SK-N-MC (cell line): ENCODE data around the gene PLPP4.

Experiments used
- DNase-seq: peaks from one replicate; pipeline ENCODE4 v3.0.0-alpha.2; 2011; ENCODE audit warnings: low read depth, low spot score
- H3K27ac ChIP-seq: fragments of 200-600 bp; sonication (generic); 2 replicates; pipeline ENCODE4 v1.5.1; 2016; ENCODE audit warnings: mixed run types
- H3K36me3 ChIP-seq: fragments of 200-600 bp; sonication (generic); 2 replicates; pipeline ENCODE4 v1.6.1; 2017; ENCODE audit warnings: antibody characterized with exemption, low read length, mixed read lengths; ENCODE audit not compliant: insufficient read depth
- H3K4me3 ChIP-seq: fragments of 200-600 bp; sonication (generic); 2 replicates; pipeline ENCODE4 v1.5.1; 2016
- H3K9ac ChIP-seq: fragments of 200-600 bp; sonication (generic); 2 replicates; pipeline ENCODE4 v1.8.0; 2017; ENCODE audit warnings: mixed run types, mixed read lengths; ENCODE audit not compliant: insufficient read length
- H3K9me3 ChIP-seq: fragments of 200-600 bp; sonication (generic); 2 replicates; pipeline ENCODE4 v1.6.1; 2017; ENCODE audit warnings: low read depth, mild to moderate bottlenecking, antibody characterized with exemption, low read length, moderate library complexity, mixed read lengths
- EZH2 ChIP-seq: fragments of 200-600 bp; sonication (generic); IDR thresholded peaks from one replicate; pipeline ENCODE4 v1.6.1; 2017; ENCODE audit warnings: antibody characterized with exemption
- FOXP2 ChIP-seq: optimal IDR thresholded peaks from 2 replicates; pipeline ENCODE3; 2011; ENCODE audit warnings: mild to moderate bottlenecking, moderate library complexity; ENCODE audit not compliant: insufficient read depth; ENCODE audit errors: extremely low read length, control extremely low read depth
- POLR2AphosphoS5 ChIP-seq: IDR thresholded peaks from 2 replicates; pipeline ENCODE4 v1.6.1; 2012; ENCODE audit warnings: mild to moderate bottlenecking, low read depth, low read length, borderline replicate concordance

Gene PLPP4

DNA sequence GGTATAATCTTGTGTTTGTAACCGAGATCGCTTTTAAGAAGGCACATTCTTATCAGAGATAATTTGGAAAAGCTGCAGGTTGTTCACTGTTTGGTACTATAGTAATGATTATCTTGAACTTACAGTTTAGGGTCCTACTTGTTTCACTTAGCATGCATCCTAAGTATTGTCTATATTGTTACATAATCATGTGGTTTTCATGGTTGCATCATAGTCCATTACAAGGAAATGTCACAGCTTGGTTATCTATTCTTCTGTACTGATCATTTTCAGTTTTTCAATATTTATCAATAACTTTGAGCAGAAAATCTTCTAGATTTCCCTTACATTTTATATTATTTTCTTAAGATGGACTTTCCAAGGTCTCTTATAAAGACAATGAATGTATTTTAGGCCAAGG is 116.3 kb downstream of the PLPP4 start:
- TF ChIP-seq FOXP2 = no peak
- TF ChIP-seq POLR2AphosphoS5 = no peak
- TF ChIP-seq EZH2 = no peak
- H3K9me3 ChIP-seq = no peaks in the 10 kb centered on the region
- no peak for DNase-seq
- H3K36me3 ChIP-seq = no peaks in the 10 kb centered on the region
- H3K9ac ChIP-seq = no peak overlapping the region
- no peak overlapping the region for H3K27ac ChIP-seq
- H3K4me3 ChIP-seq = no peak overlapping the region

DNA sequence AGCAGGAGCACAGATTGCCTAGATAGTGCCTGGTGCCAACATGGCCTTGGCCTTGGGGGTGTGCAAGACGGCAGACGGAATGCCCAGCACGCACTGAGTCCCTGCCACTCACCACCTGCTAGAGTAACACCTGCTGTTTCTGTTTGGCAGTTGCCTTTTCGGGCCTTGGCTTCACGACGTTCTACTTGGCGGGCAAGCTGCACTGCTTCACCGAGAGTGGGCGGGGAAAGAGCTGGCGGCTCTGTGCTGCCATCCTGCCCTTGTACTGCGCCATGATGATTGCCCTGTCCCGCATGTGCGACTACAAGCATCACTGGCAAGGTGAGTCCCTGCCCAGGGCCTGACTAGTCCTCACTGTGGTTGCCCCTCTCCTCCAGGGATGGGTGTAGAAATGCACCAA is 118.0 kb downstream of the PLPP4 start:
- H3K4me3 ChIP-seq = no peak overlapping the region
- H3K9ac ChIP-seq = no peak overlapping the region
- TF ChIP-seq EZH2 = no peak
- no peak for DNase-seq
- no peak overlapping the region for H3K27ac ChIP-seq
- no peaks in the 10 kb centered on the region for H3K36me3 ChIP-seq
- H3K9me3 ChIP-seq = no peaks in the 10 kb centered on the region

DNA sequence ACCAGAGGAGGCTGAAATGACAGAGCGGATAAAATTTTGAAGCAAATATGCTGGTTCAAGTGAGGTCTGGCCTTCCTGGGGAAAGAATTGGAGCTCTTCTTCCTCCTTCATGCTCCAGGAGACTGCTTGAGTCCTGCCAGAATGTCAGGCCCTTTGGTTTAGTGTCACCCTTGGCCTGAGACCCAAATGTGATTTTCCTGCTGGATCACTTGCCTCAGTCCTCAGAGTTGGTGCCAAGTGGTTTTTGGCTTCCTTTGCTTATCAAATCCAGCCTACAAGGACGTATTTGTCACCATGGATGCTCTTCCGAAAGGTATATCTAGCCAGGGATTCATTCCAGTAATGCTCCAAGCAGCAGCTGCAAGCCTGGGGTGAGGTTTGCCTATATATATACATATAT is 118.4 kb downstream of the PLPP4 start:
- no peaks in the 10 kb centered on the region for H3K9me3 ChIP-seq
- no peak for DNase-seq
- TF ChIP-seq POLR2AphosphoS5 (no peak), FOXP2 (no peak)
- H3K9ac ChIP-seq = no peak overlapping the region
- no peak overlapping the region for H3K4me3 ChIP-seq
- H3K36me3 ChIP-seq = no peaks in the 10 kb centered on the region
- no peak overlapping the region for H3K27ac ChIP-seq

DNA sequence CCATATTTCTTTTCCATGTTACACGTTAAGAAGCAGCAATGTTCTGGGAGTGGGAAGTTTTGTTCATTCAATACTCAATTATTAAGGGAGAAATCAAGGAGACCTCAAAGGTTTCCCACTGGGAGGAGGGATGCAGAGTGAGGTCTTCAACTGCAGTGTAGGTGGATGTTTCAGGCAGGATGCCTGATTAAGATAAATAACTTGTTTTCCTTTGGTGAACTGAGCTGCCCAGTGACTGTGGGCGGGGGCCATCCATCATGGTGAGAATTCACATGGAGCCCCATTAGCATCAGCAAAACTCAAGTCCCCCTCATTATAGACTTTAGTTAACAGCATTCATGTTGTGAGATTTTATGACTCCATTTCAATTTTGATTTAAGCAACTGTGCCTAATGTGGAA is 121.1 kb downstream of the PLPP4 start:
- H3K9me3 ChIP-seq = no peaks in the 10 kb centered on the region
- no peak for DNase-seq
- H3K4me3 ChIP-seq = no peak overlapping the region
- TF ChIP-seq POLR2AphosphoS5 (no peak), EZH2 (no peak), FOXP2 (no peak)
- H3K9ac ChIP-seq = no peak overlapping the region
- H3K27ac ChIP-seq = no peak overlapping the region
- no peaks in the 10 kb centered on the region for H3K36me3 ChIP-seq

DNA sequence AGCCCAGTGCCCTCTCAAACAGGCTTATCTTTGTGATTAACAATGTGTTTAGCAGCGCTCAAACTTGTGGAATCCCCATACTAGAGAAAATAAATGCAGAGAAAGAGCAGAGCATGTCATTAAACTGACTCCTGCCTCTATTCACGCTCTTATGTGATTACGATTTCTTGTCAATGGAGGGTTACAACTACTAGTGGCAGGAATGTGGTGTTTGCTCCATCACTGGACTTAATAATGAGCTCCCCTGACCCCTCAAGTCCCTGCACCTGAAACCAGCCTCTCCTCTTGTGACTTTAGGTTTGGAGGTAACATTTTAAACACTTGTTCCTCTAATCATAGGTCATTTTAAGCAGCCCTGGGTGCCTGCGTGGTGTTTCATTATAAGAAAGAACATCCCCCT is 121.9 kb downstream of the PLPP4 start:
- DNase-seq = no peak
- TF ChIP-seq POLR2AphosphoS5 = no peak
- TF ChIP-seq FOXP2 = no peak
- TF ChIP-seq EZH2 = no peak
- no peaks in the 10 kb centered on the region for H3K9me3 ChIP-seq
- H3K9ac ChIP-seq = no peak overlapping the region
- H3K27ac ChIP-seq = no peak overlapping the region
- no peak overlapping the region for H3K4me3 ChIP-seq
- no peaks in the 10 kb centered on the region for H3K36me3 ChIP-seq

DNA sequence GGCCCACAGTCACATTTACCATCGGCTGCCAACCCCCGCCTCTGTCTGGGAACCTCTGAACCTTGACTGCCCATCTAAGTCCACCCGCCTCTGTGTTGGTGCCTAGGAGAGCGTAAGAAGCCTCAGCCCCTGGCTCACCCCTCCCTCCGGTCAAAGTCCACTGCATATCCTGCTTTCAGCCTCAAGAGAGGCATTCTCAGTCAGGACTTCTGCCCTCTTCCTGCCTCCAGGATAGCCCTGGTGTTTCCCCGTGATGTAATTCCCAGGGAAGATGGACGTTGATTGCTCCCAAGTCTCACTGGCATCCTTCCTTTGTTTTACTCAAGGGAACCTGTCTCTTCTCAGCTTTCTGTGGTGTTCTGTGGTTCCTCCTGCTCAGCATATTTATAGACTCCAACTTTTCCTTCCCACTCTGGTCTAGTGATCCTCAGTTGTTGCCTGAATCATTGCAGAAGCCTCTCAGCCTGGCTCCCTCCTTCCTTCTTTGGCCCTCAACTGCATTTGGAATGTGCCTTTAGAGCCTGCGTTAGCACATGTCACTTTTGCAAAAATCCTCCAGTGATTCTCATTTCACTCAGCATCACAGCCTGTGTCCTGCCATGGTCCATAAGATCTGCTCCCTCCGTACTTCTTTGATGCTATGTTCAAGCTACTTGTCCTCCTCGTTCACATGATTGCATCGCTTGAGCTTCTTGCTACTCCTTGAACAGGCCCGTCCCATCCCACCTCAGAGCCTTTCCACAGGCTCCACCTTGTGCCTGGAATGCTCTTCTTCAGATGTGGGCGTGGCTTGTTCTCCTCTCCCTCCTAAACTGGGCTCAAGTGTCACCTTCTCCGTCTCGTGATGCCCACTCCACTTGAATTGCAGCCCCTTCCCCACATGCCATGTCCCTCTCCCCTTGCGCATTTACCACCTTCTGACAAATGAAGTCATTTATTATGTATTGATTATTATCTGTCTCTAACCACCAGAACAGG is 124.2 kb downstream of the PLPP4 start:
- Histone ChIP-seq H3K4me3 (no peak overlapping the region), H3K27ac (no peak overlapping the region), H3K9me3 (no peaks in the 10 kb centered on the region), H3K9ac (no peak overlapping the region), H3K36me3 (no peaks in the 10 kb centered on the region)
- TF ChIP-seq FOXP2 (no peak), POLR2AphosphoS5 (no peak), EZH2 (no peak)
- no peak for DNase-seq

DNA sequence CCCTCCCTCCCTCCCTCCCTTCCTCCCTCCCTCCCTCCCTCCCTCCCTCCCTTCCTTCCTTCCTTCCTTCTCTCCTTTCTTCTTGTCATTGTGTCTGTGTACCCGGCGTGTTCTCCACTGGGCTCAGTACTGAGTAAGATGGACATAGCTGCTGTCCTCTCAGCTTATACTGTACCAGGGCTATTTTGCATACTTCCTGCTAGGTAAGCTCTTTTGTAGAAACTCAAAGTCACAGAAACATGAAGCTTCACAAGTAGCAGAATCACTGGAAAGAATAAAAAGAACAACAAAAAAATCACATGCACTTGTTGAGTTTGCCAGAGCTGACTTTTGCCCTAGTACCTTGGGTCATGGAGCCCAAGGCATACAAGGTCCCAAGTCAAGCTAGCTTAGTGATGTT is 125.7 kb downstream of the PLPP4 start:
- TF ChIP-seq EZH2 (no peak), POLR2AphosphoS5 (no peak), FOXP2 (no peak)
- Histone ChIP-seq H3K9ac (no peak overlapping the region), H3K36me3 (no peaks in the 10 kb centered on the region), H3K4me3 (no peak overlapping the region), H3K27ac (no peak overlapping the region), H3K9me3 (no peaks in the 10 kb centered on the region)
- DNase-seq = no peak

DNA sequence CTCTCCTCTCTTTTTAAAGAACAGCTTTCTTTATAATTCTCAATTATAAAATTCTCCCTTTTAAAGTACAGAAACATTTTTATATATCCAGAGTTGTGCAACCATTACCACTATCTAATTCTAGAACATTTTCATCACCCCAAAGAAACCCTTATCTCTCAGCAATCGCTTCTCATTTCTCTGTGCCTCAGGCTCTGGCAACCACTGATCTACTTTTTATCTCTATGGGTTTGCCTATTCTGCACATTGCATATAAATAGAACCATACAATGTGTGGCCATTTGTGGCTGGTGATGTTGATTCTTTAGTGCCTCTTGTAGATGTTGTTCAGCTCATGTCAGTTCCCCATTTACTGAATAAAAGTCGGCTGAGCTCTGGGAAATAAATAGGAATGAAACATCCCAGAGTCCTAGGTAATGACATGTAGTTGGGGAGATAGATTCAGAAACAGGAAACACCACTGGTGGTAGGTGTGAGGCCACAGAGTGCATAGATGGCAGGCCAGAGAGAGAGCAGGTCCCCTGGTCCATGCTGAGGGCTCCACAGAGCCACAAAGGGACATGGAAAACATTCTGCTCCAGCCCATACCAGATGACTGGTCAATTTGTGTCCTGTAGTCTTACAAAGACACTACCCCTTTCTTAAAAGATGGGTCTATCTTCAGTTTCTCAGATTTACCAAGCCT is 126.5 kb downstream of the PLPP4 start:
- Histone ChIP-seq H3K4me3 (no peak overlapping the region), H3K9me3 (no peaks in the 10 kb centered on the region), H3K9ac (no peak overlapping the region), H3K36me3 (no peaks in the 10 kb centered on the region), H3K27ac (no peak overlapping the region)
- TF ChIP-seq EZH2 (no peak), FOXP2 (no peak), POLR2AphosphoS5 (no peak)
- no peak for DNase-seq
